ENCODE results near the gene RHBDD3.
"Not testable (repeated sequence)": the region's sequence is repeated elsewhere in the genome, so short reads cannot be mapped to it uniquely, and the experiment has no call there.

RHBDD3 gene

DNA sequence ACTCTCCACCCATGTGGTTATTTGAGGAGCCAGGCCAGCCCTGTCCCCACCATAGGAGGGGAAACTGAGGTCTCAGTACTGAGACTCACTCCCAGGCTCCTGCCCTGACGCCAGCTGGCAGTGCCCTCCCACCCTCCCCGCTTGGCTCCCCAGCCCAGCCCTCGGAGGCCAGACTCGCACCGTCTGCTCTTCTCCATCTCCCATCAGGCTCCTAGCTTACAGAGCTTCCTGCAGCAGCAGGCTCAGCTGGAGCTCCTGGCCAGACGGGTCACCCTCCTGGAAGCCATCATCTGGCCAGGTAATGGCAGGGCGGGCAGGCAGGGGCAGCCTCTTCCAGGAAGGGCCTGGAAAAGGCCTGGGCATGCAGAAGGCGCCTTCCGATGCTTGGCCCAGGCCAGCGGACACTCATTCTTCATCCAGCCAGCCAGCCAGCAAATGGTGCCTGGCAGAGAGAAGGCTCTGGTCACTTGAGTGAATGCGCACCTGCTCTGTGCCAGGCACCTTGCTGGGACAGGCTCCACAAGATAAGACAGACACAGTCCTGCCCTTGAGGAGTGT lies 12.6 kb downstream of the RHBDD3 start:
- no peak for DNase-seq (ENCODE audit: insufficient read length)
- FAIRE-seq: no peak
- TF ChIP-seq POLR2AphosphoS5 (IDR thresholded peaks at IDR 0.05; ENCODE audit: low read depth, low read length) (no peak), POLR2A (IDR thresholded peaks at IDR 0.05; ENCODE audit: low read depth, low read length) (no peak), TAF1 (IDR thresholded peaks at IDR 0.05; ENCODE audit: borderline replicate concordance, low read depth, low read length) (no peak)

DNA sequence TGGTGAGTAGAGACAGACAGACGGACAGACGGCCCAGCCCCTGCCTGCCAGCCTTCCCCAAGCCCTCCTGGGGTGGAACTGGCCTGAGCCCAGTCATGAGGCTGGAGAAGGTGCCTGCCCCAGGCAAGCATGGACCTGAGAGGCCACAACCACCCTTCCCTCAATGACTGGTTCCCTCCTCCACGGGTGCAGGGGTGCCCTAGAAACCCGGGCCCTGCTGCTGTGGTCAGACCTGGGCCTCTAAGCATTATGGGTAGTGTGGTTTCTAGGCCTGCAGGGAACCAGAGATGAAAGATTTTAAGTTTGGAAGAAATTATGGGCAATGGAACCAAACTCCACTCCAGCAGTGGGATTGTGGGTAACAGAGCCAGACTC lies 13.5 kb downstream of the RHBDD3 start:
- FAIRE-seq (no peak), DNase-seq (ENCODE audit: insufficient read length) (no peak)
- TF ChIP-seq TAF1 (IDR thresholded peaks at IDR 0.05; ENCODE audit: borderline replicate concordance, low read depth, low read length): no peak
- TF ChIP-seq POLR2A (IDR thresholded peaks at IDR 0.05; ENCODE audit: low read depth, low read length): no peak
- no peak for TF ChIP-seq POLR2AphosphoS5 (IDR thresholded peaks at IDR 0.05; ENCODE audit: low read depth, low read length)

DNA sequence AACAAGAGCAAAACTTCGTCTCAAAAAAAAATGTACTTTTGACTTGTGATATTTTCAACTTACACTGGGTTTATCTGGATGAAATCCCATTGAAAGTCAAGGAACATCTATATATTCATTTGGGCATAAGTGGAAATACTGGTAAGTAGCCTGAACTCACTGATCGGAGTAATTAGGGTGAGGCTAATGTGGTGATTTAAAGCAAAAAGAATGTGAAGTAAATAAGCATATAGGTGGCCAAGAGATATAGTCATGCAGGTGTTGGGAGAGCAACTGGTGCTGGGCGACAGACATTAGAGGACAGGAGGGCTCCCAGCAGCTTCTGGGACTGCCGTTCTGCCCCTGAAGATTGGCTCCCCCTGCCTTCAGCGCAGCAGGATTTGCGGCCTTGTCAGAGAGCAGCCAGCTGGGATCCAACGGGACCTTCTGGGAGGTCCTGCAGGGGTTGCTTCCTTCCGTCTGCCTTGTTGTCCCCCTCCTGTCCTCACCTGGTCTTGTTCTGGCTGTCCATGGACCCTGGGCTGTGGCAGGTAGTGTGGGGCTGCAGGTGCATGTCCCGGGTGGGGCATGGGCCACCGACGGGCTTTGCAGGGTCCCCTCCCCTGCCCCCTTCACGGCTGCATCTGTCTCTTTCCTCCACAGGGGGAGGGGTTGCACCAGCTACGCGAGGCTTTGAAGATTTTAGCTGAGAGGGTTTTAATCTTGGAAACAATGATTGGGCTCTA lies 14.1 kb downstream of the RHBDD3 start:
- FAIRE-seq: no peak
- no peak for DNase-seq (ENCODE audit: insufficient read length)
- TF ChIP-seq TAF1 (IDR thresholded peaks at IDR 0.05; ENCODE audit: borderline replicate concordance, low read depth, low read length) (no peak), POLR2A (IDR thresholded peaks at IDR 0.05; ENCODE audit: low read depth, low read length) (no peak), POLR2AphosphoS5 (IDR thresholded peaks at IDR 0.05; ENCODE audit: low read depth, low read length) (no peak)

DNA sequence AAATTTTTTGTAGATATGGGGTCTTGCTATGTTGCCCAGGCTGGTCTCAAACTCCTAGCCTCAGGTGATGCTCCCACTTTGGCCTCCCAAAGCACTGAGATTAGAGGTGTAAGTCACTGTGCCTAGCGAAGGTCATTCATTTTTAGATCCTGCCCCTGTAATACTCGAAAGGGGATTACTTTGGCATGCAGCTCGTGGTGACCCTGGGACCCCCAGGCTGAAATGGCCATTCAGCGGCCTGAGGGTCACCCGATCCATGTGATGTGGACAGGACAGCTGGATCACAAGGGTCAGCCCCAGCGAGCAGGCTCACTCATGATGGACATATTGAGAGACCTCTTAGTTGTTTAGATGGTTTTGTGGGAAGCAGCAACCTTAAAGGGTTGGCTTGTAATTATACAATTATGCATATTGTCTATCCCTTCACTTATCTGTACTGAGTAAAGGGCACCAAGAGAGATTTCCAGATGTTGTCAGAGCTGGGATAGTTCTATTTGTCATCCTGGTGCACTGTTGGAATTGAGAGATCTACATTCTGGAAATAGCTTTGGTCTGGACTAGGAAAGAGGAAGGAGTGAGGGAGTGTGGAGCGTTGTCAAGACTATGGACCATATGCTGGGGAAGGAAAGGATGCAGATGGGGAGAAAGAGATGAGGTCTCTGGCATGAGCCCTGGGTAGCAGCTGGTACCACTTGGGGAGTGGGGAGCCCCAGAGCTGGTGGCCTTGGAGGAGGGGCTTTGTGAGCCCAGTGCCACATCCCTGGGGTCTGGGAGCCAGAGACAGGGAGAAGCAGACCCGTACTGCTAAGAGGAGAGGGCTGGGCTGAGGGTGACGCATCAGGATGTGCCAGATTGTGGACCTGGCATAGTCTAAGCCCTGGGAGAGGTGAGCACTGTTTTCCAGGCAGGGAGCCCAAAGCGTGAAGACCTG lies 15.5 kb downstream of the RHBDD3 start:
- DNase-seq (ENCODE audit: insufficient read length) (no peak), FAIRE-seq (no peak)
- TF ChIP-seq POLR2A (IDR thresholded peaks at IDR 0.05; ENCODE audit: low read depth, low read length) (no peak), POLR2AphosphoS5 (IDR thresholded peaks at IDR 0.05; ENCODE audit: low read depth, low read length) (no peak), TAF1 (IDR thresholded peaks at IDR 0.05; ENCODE audit: borderline replicate concordance, low read depth, low read length) (no peak)

DNA sequence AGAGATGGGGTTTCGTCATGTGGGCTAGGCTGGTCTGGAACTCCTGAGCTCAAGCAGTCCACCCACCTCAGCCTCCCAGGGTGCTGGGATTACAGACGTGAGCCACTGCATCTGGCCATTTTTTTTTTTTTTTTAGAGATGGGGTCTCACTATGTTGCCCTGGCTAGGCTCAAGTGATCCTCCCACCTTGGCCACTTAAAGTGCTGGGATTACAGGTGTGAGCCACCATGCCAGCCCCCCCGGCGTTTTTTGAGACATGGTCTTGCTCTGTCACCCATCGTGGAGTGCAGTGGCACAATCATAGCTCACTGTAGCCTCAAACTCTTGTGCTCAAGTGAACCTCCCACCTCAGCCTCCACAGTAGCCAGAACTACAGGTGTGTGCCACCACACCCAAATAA lies 16.5 kb downstream of the RHBDD3 start:
- TF ChIP-seq POLR2A (IDR thresholded peaks at IDR 0.05; ENCODE audit: low read depth, low read length) (no peak), POLR2AphosphoS5 (IDR thresholded peaks at IDR 0.05; ENCODE audit: low read depth, low read length) (no peak), TAF1 (IDR thresholded peaks at IDR 0.05; ENCODE audit: borderline replicate concordance, low read depth, low read length) (no peak)
- FAIRE-seq (no peak), DNase-seq (ENCODE audit: insufficient read length) (no peak)

DNA sequence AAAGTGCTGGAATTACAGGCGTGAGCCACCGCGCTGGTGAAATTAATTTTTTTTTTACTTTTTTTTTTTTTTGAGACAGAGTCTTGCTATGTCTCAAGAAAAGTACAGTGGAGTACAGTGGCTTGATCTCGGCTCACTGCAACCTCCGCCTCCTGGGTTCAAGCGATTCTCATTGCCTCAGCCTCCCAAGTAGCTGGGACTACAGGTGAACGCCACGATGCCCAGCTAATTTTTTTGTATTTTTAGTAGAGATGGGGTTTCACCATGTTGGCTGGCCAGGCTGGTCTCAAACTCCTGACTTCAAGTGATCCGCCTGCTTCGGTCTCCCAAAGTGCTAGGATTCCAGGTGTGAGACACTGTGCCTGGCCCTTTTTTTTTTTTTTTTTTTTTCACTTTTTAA lies 19.9 kb downstream of the RHBDD3 start:
- not testable (repeated sequence) for DNase-seq (ENCODE audit: insufficient read length); FAIRE-seq

DNA sequence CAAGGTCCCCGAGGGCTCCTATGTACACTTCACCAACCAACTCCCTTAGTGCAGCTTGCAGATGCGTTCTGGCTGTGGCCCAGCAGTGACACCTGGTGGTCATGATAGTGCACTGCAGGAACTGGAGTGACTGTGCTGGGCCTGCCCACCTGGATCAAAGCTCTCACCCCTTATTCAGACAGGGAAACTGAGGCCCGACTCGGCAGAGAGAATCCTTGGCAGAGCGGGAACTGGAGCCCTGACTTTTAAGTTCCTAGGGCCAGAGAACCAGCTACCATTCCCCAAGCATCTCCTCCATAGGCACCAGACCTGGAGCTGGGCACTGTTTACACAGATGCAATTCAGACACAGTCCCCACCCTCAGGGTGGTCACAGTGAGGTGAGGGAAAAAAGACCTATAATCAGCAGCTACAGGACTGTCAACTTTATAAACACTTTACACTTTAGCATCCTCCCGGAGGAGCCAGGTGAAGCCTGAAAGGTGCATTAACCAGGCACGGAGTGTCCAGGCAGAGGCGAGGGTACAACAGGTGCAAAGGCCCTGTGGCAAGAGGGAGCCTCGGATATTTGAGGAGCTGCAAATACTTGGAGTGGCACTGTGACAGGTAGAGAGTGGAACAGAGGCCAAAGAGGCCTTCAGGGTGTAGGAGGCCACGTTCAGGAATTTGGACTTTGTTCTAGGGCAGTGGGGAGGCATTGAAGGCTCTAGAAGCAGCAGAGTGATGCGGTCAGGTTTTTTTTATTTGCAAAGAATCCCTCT lies 22.0 kb downstream of the RHBDD3 start:
- no peak for TF ChIP-seq POLR2AphosphoS5 (IDR thresholded peaks at IDR 0.05; ENCODE audit: low read depth, low read length)
- TF ChIP-seq TAF1 (IDR thresholded peaks at IDR 0.05; ENCODE audit: borderline replicate concordance, low read depth, low read length): no peak
- no peak for TF ChIP-seq POLR2A (IDR thresholded peaks at IDR 0.05; ENCODE audit: low read depth, low read length)
- FAIRE-seq (peak; percentile 97), DNase-seq (ENCODE audit: insufficient read length) (peak; percentile 64)

DNA sequence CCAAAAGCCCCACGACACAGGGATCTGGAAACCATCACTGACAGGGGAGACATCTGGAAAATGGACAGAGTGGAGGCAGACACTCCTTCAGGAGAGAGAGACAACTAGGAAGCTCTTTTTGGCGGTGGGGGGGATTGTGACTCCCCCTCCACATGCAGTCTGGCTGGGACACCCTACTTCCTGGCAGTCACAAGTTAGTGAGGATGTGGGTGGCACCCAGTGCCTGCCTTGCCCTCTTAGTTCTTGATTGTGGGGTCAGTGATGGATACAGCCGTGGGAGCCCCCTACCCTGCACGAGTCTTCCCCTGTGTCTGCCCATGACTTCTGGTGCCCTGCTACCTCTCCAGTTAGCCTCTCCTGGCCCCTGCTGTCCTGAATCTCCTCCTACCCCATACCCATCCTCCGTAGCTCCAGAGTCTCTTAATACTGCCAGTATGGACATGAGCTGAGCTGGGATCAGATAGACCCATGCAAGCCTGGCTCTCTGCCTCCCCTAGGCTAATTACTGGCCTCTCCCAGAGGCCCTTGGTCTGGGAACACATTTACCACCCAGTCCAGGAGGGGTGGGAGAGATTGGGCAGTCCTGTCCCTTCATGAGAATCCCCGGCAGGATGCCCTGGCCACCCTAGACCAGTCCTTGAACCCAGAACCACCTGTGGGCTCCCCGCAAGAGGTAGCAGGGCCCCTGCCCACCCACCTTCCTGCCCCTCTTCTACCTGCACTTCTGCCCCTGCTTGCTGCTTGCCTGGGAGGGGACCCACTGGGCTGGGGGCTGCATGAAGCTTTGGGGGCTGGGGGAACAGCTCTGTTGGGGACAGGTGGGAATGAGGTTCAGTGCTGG lies 22.8 kb downstream of the RHBDD3 start:
- no peak for DNase-seq (ENCODE audit: insufficient read length)
- FAIRE-seq: no peak
- TF ChIP-seq POLR2AphosphoS5 (IDR thresholded peaks at IDR 0.05; ENCODE audit: low read depth, low read length) (no peak), POLR2A (IDR thresholded peaks at IDR 0.05; ENCODE audit: low read depth, low read length) (no peak)

DNA sequence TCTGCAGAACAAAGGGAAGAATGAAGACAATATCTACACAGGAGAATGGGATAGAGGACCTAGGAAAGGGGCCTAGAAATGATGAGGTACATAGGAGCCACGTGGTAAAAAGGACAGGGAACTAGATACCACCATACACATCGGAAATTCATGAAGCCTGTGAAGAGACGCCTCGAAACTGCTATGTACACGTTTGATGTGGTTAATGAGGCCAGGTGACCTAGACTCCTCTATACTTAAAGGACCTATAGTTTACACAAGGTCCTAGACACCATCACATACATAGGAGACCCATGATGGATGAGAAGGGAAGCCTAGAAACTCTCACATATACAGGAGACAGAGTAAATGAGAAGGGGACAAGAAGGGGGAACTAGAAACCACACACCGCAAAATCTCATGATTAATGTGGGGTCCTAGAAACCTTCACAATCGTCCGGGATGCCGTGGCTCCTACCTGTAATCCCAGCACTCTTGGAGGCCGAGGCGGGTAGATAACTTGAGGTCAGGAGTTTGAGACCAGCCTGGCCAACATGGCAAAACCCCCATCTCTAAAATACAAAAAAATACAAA lies 23.8 kb downstream of the RHBDD3 start:
- FAIRE-seq: no peak

DNA sequence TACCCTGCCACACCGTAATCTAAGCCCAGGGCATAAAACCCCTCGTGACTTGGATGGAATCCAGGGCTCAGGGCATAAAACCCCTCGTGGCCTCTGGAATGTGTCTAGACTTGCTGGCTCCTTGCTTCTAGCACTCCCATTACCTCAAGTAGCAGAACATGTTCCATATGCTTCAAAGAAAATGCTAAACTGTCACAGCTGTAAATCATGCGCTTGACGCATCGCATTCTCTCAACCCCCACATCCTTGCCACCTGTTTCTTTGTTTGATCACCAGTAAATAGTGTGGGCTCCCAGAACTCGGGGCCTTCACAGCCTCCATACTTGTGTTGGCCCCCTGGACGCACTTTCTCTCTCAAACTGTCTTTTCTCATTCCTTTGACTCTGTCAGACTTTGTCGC lies 27.3 kb downstream of the RHBDD3 start:
- not testable (repeated sequence) for DNase-seq (ENCODE audit: insufficient read length); FAIRE-seq

More for the DNA sequence above, 23.8 kb downstream of the RHBDD3 start:
- no peak for TF ChIP-seq TAF1 (IDR thresholded peaks at IDR 0.05; ENCODE audit: borderline replicate concordance, low read depth, low read length)
- no peak for TF ChIP-seq POLR2A (IDR thresholded peaks at IDR 0.05; ENCODE audit: low read depth, low read length)
- TF ChIP-seq POLR2AphosphoS5 (IDR thresholded peaks at IDR 0.05; ENCODE audit: low read depth, low read length): no peak
- DNase-seq (ENCODE audit: insufficient read length): no peak
